GM21360 (cell line): ENCODE results near the gene TSPAN18.

Experiments
- ATAC-seq: cut with Tn5 transposase; IDR thresholded peaks from one replicate; pipeline ENCODE4 v1.9.1; 2021; ENCODE audit warnings: mild to moderate bottlenecking, moderate library complexity; ENCODE audit not compliant: unreplicated experiment

The TSPAN18 gene

DNA sequence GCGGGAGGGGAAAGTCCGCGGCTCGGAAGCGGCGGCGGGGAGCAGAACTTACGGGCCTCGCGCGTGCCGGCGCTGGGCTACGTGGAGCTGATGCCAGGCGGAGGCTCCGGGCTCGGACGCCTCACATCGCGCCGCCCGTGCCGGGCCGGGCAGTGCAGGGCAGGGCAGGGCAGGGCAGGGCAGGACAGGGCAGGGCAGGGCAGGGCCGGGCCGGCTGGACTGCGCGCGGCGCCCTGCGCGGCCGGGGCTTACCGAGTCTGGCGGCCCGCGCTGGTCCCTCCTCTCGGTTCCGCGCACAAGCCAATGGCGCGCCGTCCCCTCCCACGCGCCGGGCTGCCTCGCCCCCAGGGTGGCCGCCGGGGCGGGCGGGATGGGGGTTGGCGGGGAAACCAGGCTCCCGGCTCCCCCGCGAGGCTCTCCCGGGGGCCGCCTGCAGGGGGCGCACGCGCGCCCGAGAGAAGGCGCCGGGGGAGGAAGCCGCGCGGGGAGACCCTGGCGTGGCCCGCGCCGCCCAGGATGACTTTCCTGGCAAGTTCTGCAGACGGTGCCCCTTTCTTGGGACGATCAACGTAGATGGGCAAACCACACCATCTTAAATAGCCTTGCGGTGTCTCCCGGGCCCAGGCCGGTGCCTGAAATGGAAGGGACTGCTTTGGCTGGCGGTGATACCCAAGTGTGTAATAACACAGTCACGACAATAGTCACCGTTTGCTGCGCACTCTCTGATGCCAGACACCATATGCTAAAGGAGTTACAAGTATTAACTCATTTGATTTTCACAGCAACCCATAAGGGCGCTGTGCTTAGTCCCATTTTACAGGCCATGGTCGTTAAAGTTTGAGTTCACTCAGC, 224.1 kb downstream of the TSPAN18 start, which contains the start of gene TP53I11:
TP53I11 (minus strand) TSS at position 259 of the 852 bp plus-strand sequence. CDS start 12,548 bp downstream, outside the sequence.
- ATAC-seq, result no peak

DNA sequence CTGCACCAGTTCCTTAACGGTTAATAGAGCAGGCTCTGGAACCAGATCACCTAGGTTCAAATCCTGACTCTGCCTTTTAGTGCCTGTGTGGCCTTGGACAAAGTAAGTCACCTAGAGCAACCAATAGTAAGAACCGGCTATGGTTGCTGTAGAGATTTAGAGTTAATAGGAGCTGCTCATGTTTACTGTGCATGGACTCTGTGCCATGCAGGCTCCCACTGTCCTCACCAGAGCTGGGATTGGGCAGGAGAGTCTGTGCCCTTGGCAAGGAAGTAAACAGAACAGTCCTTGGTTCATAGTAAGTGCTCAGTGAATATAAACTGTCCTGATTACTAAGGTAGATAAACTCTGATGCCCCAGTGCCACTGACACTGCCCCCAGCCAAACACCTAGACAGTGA, 225.3 kb downstream of the TSPAN18 start:
- ATAC-seq, result no peak

DNA sequence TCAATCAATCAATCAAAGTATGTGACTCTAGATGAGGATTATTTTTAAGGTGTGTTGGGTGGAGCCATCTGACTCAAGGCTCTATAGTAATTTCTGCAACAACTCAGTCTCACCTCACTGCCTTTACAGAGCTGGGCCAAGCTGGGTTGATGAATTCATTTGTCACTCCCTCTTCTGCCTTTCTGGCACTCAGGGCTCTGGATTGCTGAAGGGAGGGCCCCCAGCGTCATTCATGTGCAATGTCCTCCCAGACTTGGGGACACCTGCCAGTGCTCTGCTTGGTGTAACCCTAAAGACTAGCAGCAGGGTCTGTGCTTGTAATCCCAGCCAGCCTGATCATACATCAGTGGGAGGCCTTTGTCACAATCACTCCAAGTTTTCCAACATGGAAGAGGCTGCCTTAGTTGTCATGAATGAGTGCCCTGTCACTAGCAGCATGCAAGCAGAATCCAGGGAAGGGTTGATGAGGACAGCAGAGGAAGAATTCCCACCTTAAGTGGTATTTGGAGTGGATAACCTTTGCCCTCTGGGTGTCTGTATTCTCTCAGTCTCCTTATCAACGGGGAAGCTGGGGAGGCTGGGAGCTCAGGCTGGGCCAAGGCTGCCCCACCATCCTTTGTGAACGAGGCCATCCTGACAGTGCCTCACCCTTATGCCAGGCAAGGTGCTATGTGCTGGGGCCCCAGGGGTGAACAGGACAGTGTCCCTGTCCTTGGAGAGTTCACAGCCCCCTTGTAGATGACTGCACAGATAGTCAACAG, 225.9 kb downstream of the TSPAN18 start:
- ATAC-seq, result no peak

DNA sequence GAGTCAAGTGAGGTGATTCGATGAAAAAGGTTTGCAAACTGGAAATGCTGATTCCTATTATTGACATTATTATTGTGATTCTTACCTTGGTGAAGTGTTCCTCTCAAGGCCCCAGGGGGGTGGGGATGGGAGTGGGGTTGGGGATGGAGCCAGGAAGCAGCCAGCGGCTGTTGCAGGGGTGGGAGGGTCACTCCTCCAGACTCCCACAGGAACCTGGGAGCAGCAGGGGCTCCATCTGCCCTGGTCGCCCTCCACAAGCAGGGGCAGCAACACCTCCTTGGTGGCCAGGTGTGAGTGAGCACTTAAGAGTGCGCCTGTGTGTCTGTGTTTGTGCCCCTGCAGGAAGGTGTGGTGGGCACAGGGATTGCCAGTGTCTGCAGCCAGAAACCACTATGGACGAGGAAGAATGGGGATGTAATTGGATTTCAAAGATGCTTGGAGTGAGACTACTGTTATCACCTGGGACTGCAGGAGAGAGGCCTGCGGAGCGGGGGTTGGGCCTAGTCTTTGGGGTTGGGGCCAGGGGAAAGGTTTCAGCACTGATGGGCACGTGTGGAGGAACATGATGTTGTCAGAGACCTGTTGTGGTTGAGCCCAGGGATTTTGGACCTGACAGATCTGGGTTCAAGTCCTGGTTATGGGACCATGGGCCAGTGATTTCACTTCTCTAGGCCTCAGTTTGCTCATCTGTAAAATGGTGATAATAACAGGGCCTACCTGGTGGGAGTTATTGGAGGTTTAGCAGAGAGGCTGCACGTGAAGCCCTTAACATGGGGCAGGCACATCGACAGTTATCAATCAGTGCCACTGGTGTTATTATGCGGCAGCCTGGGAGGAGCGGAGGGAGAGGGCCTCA, 227.5 kb downstream of the TSPAN18 start:
- no peak for ATAC-seq

DNA sequence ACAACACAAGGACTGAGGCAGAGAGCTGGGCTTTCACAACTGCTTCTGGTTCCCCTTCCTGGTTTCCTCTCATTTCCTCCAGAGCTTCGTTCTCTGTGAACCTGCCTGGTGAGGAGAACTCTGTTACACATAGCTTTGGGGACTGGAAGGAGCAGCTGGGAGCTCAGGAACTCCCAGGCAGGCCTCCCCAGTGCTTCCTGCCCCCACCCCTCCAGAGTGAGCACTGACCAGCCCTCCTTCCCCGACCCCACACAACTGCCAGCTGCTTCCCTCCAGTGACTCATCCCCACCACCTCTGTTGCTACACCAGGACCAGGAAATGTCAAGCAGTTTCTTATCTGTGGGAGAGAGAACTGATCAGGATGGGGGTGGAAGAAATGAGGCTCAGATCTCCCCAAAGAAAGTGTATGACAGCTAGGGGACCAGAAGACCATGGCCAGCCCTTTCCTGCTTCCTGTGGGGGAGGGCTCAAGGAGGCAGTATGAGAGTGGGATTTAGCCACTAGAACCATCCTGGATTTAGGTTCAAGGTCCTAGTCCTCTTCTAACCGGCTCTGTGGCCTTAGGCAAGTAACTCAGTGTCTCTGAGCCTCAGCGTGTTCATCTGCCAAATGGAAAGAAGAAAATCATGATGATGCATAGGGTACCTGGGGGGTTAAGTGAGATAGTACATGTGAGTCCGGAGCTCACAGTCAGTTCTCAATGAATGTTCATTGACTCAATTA, 228.4 kb downstream of the TSPAN18 start:
- no peak for ATAC-seq

DNA sequence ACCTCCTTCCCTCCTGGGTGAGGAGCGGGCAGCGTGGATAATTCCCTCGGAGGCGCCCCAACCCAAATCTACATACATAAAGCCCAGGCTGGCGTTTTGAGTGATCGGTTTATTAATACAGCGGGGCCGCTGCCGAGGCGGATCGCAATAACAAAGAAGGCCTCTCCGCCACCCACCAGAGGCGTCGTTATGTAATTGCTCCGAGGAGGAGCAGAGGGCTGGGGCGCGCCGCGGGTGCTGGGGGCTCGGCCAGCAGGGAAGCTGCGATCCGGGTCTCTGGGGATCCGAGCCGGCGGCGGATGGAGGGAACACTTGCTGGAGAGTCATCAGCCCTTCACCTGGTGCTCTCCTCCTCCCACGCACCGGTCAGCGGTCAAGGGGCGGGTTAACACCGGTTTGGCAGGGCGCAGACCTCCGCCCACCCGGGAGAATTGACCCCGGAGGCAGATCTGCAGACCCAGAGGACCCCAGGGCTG, 230.3 kb downstream of the TSPAN18 start:
- no peak for ATAC-seq

DNA sequence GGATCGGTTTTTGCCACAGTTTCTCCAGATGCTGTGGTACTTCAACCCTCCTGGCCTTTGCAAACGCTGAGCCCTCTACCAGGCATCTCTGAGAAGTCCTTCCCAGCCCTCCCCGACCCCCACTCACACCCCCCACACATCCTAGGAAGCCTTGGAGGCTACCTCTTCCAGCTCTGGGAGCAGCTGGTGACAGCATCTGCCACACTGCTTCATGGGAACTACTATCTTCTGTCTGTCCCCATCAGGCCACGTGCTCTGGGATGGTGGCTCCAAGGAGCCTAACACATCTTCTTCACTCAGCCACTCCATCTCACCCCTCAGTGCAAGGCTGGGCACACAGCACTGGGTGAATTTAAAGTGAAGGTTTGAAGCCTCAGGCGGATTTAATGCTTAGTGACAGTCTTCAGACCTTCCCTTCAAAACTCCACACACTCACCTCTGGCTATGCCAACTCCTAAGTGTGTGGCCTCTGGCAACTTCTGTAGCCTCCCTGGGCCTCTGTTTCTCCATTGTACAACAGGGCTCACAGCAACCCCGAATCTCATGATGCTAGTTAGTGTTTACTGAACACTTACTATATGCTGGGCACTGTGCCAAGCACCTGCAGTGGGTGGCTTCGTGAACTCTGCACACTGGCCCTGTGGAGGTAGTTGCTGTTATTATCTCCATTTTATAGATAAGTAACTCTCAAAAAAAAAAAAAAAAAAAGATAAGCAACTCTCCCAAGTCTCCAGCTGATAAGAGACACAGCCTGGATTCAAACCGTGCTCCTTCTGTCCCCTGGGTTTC, 231.2 kb downstream of the TSPAN18 start:
- no peak for ATAC-seq

DNA sequence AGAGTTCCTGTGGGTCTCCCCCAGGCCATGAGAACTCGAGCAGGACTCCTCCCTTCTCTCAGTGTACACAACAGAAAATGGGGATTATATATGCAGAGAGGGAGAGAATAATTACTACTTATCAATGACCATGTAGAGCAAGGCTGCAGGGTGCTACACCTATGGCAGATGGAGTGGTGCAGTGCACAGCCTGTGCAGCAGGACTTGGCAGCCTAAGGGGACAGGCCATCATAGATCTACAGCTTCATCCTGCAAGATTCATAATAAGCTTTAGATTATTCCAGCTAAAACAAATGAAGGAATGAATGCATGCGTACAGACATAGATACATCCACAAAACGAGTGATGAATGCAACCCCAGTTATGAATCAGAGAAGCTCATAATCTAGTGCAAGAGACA, 232.3 kb downstream of the TSPAN18 start:
- no peak for ATAC-seq

DNA sequence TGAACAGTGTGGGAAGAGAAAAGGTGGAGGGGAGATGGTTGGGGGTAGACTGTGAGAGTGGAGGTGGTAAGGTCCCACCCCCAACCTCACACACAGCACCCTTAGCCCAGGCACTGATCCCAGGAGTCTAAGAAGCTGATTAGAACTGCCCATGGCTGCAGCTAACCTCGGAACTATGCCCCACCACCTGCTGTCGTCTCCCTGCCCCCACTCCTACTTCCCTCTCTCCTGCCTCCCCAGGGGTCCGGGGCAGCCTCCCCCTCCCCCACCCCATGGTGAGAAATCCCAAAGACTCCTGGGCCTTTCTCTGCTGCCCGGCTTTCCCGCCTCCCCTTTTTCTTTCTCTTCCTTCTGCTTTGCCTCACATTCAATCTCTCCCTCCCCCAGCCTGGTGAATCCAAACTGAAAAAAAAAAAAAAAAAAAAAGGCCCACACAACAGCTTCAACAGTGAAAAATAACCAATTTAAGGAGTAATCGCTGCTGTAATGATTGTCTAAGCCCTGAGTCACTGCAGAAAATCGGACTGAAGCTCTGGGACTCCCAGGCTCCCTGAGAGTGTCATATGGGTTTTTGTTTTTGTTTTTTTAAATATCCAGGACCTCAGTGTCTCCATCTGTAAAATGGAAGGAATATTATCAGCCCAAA, 233.6 kb downstream of the TSPAN18 start:
- ATAC-seq, result no peak

DNA sequence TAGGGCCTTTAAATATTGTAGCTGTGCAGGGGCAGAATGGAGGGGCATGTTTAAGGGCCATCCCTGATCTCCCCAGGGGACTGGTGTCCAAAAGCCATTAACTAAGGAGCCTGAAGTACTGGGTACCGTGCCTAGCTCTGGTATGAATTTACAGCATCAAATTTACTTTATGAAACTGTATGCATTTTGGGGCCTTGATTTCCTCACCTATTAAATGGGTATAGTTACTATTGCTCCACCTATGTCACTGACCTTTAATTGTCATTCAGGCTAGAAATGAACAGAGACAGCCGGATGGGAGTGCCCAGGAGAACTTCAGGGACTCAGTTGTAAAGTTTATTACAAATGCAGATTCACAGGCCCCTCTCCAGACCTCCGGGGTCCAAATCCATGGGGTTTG, 235.7 kb downstream of the TSPAN18 start:
- no peak for ATAC-seq

DNA sequence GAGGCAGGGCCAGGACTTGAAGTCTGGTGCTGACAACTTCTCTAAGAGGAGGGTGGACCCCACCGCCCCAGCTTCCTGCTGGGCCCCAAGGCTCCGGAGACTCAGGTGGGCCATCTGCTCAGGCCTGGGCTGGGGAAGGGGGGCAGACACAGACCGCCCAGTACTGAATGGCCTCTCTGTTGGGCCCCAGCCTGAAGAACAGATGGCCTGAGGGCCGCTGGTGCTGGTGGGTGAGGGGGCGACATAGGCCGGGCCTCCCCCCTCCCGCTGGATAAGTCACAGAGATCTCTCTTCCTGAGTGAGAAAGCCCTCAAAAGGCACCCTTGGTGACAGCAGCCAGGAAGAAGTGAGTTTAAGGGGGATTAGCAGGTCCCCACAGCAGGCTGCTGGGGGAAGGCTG, 236.4 kb downstream of the TSPAN18 start:
- ATAC-seq, result no peak

DNA sequence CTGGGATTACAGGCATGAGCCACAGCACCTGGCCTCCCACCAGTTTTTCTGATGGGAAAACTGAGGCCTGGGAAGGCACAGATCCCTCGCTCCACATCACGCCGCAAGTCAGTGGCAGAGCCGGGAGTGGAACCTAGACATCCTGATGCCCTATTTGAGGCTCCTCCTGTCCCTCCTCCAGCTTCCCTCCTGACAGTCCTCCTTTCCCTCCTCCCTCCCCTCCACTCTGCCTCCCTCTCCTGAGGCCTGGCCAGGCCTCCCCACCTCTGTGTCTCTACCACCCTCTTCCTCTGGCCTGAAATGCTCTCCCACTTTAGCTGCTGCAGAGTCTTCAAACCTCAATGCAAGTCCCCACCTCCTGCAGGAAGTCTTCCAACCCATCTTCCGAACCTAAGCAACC, 237.2 kb downstream of the TSPAN18 start:
- no peak for ATAC-seq

DNA sequence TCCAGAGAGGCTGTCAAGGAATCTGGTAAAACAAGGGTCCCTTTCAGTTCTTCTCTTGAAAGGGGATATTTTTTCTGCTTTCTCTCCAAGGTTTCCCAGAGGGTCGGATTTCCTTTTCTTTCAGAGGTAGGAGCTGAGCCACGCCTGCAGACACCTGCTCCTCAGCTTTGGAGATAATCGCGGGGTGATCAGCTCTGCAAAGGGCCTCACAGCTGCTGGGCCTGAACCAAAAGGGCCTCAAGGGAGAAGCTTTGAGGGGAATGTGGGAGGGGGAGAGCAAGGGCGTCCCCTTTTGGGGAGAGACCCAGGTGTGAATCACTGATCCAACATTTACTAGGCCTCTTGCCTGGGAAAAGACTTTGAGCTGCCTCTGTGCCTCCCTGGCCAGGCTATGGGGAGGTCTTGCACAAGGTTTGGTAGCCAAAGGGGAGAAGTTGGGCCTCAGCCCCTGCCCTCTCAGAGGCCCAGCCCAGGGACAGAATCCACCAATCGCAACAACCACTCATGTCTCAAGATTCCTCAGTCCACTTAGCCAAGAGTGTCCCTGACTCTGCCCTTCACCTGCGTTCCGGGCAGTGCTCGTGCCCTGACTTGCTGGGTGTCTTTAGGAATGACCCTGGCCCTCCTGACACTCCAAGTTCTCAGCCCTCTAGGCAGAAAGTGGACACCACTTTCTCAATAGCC, 237.9 kb downstream of the TSPAN18 start:
- ATAC-seq, result no peak

DNA sequence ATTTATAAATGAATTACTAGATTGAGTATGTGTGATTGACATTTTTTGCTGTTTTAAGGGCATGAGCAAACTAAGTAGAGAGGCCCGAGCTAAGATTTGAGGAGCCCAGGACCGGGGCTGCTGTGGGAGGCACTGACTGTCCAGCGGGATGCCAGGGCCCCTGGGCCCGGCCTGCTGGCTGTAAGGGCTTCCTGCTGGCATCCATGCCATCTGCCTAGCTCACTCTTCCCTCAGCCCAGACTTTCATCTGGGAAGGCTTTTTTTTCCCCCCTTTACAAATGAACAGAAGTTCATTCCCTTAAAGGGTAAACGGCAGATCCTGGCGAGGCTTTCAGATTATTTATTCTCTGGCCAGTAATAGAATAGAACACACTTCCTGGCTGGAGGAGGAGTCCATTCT, 239.9 kb downstream of the TSPAN18 start:
- no peak for ATAC-seq

DNA sequence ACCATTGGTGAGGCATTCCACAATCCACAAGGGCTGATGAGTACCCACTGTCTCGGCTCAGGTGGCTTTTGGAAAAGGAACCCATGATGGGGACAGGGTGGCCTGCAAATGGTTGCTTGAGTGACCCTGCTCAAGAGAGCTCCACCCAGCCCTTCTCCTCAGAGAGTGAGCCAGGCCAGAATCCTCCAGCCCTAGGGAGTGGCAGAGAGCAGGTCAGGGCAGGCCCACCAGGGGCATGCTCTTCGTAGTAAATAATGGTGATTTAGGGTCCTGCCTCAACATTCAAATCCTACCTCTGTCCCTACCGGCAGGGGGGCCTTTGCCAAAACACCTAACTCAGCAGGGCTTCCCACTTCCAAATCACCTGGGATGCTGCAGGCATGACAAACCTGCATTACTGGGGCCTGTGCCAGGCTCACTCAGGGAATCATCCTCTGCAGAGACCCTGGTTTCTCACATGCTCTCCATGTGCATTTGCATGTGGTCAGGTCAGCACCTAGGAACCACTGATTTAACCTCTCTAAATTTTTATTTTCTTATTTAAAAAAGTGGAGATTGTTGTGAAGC, 241.3 kb downstream of the TSPAN18 start:
- no peak for ATAC-seq

DNA sequence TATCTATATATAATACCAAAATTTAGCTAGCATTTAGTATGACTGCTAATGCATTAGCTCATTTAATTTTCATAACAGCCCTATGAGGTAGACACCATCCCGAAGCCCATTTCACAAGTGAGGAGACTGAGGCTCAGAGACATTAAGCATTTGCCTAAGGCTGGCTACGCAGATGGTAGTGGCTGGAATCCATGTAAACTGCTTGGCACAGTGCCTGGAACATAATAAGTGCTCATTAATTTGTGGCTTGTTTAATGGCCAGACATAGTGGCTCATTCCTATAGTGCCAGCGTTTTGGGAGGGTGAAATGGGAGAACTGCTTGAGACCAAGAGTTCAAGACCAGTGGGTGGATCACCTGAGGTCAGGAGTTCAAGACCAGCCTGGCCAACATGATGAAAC, 241.7 kb downstream of the TSPAN18 start:
- no peak for ATAC-seq

DNA sequence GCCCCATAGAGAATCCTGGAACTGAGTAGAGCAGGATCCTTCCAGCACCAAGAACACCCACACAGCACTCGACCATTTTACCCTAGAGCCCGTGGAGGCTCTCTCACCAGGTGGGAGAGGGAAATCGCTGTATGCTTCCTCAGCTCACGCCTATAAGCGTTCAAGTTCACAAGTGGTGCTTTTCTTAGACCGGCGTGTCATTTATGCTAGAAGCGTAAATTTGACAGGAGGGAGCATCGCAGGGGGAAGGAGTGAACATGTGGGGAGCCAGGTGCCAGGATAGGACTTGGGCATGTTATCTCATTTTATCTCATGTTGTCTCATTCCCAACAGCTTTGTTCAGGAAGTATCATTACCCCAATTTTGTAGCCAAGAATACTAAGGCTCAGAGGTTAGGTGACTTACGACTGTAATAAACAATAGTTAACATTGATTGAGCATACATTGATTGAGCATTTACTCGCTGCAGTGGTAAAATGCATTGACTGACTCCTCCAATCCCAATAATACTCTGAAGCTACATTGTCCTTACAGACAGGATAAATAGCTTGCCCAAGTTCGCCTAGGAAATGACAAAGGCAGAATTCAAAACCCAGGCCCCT, 243.0 kb downstream of the TSPAN18 start:
- ATAC-seq, result no peak

DNA sequence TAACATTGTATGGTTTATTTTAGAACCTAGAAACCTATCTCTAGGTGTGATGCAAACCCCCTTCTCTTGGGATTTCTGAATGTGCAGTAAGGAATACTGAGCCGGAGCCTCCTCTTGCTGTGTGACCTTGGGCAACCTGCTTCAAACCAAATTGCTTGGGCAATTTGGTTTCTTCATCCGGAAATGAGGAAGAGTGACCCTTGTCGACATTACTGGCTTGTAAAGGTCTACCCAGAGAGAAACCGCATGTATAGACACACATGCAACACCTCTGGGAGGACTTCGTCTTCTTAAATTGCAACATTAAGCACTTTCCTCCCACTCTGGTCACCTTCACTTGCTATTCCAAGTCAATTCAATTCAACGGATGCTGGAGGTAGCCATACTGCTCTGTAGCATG, 243.5 kb downstream of the TSPAN18 start:
- ATAC-seq, result no peak
